Keratinocyte (primary cell): ENCODE data around the gene PRKD1.

Experiments used
- EZH2 ChIP-seq: IDR thresholded peaks from one replicate; pipeline ENCODE4 v1.6.1; 2012; ENCODE audit warnings: inconsistent platforms, mild to moderate bottlenecking, low read length, moderate library complexity
- TF ChIP-seq, protein P1 (sequence below), 3 experiments: IDR thresholded peaks in 1 of 3; conservative IDR thresholded peaks in 1 of 3; optimal IDR thresholded peaks in 1 of 3; 2 replicates in 2 of 3; 3 replicates in 1 of 3; pipeline versions ENCODE3 to v1.5.1; 2011; ENCODE audit warnings: low read length in 3 of 3, mild to moderate bottlenecking in 3 of 3, moderate library complexity in 2 of 3, control low read depth in 1 of 3, inconsistent platforms in 1 of 3; ENCODE audit not compliant: insufficient read depth in 2 of 3; ENCODE audit errors: extremely low read depth in 1 of 3

DNA sequence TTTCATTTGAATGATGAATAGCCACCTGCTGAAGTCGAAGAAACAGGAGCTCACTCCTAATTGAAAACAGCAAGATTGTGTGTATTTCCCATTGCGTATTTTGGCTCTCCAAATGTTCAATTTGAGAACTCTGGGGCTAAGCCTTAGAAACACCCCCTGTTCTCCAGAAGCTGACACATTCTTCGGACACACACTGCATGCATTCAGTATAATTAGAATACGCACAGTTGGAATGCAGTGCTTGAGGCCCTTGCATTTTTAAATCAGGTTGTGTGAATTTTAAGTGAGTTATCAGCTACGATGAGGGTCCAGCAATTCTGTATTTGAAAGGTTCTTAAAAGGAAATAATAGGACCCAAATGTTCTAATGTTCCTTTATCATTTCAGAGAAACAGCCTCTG is 103.8 kb downstream of the PRKD1 start:
- TF ChIP-seq, protein P1, sequence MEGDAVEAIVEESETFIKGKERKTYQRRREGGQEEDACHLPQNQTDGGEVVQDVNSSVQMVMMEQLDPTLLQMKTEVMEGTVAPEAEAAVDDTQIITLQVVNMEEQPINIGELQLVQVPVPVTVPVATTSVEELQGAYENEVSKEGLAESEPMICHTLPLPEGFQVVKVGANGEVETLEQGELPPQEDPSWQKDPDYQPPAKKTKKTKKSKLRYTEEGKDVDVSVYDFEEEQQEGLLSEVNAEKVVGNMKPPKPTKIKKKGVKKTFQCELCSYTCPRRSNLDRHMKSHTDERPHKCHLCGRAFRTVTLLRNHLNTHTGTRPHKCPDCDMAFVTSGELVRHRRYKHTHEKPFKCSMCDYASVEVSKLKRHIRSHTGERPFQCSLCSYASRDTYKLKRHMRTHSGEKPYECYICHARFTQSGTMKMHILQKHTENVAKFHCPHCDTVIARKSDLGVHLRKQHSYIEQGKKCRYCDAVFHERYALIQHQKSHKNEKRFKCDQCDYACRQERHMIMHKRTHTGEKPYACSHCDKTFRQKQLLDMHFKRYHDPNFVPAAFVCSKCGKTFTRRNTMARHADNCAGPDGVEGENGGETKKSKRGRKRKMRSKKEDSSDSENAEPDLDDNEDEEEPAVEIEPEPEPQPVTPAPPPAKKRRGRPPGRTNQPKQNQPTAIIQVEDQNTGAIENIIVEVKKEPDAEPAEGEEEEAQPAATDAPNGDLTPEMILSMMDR (optimal IDR thresholded peaks at IDR 0.05 in 1 of 3, IDR thresholded peaks at IDR 0.05 in 1 of 3, conservative IDR thresholded peaks at IDR 0.05 in 1 of 3; ENCODE audit: extremely low read depth in 1 of 3, insufficient read depth in 2 of 3, low read length in 3 of 3): no peak
- no peak for TF ChIP-seq EZH2
